ENCODE results near the gene KIAA1217. TPM values are rescaled to one million over a fixed set of nuclear protein-coding genes. Genes with fewer than 3 reads are reported as not detected.

The KIAA1217 gene
- total RNA-seq, 1 experiment from 2014 or later = 171 TPM

GRCh38 chr10:24223953-24224352 is 15.0 kb downstream of the KIAA1217 start:
- H3K36me3 Mint-ChIP-seq (ENCODE audit: insufficient read depth, unreplicated experiment) = peaks cover 75% of the 10 kb centered on the region
- H3K4me3 Mint-ChIP-seq (ENCODE audit: unreplicated experiment) = no peak overlapping the region
- BruUV-seq (replicated peaks) = no TSS peak
- Histone ChIP-seq H3K27me3 (replicated peaks; ENCODE audit: control insufficient read depth, insufficient read depth, low read length) (no peaks in the 10 kb centered on the region), H3K36me3 (ENCODE audit: control insufficient read depth, insufficient read depth, low read length) (no peaks in the 10 kb centered on the region; the same call in none of the 2 replicates), H3K4me1 (peaks cover 16% of the 10 kb centered on the region; the same call in 1 of the 2 replicates), H3K4me3 (ENCODE audit: low read depth, low read length) (no peak overlapping the region), H3K9me3 (no peaks in the 10 kb centered on the region)
- no peaks in the 10 kb centered on the region for H3K27me3 Mint-ChIP-seq (ENCODE audit: insufficient read depth, unreplicated experiment)
- H3K4me1 Mint-ChIP-seq (ENCODE audit: low read depth, unreplicated experiment) = peaks cover 17% of the 10 kb centered on the region
- intact Hi-C loops (cut with micrococcal nuclease; ENCODE audit: unreplicated experiment) = loop anchor here (1.0 to 2.0 kb wide), 5 partner anchors 14 to 136 kb away; no protein-coding TSS in a partner anchor
- DNase-seq = peak in 1 of 2 experiments; percentile 47
- ChIA-PET POLR2A (interaction anchor here (0.6 kb wide), 2 partner anchors 27 to 125 kb away, joined by 3 to 4 read pairs; no protein-coding TSS in a partner anchor), CTCF (interaction anchor here (0.8 kb wide), 1 partner anchor 15 kb away, joined by 3 read pairs; the partner anchor contains the start of gene KIAA1217)
- no peak overlapping the region for H3K27ac Mint-ChIP-seq (ENCODE audit: unreplicated experiment)
- H3K9me3 Mint-ChIP-seq (ENCODE audit: unreplicated experiment) = no peaks in the 10 kb centered on the region
- TF ChIP-seq CTCF (IDR thresholded peaks at IDR 0.05; ENCODE audit: insufficient read depth in 1 of 2, low read depth in 1 of 2, low read length in 1 of 2, severe bottlenecking in 1 of 2, unreplicated experiment in 1 of 2) = no peak

GRCh38 chr10:24228642-24229041 is 19.7 kb downstream of the KIAA1217 start:
- intact Hi-C loops (cut with micrococcal nuclease; ENCODE audit: unreplicated experiment) = no loop called here
- no peak for TF ChIP-seq CTCF (IDR thresholded peaks at IDR 0.05; ENCODE audit: insufficient read depth in 1 of 2, low read depth in 1 of 2, low read length in 1 of 2, severe bottlenecking in 1 of 2, unreplicated experiment in 1 of 2)
- CTCF ChIA-PET = no interaction called here
- DNase-seq = no peak
- H3K27ac Mint-ChIP-seq (ENCODE audit: unreplicated experiment) = no peak overlapping the region
- POLR2A ChIA-PET = no interaction called here
- no peak overlapping the region for H3K4me3 ChIP-seq (ENCODE audit: low read depth, low read length)
- no peak overlapping the region for H3K4me3 Mint-ChIP-seq (ENCODE audit: unreplicated experiment)
- no peaks in the 10 kb centered on the region for H3K4me1 ChIP-seq
- H3K9me3 Mint-ChIP-seq (ENCODE audit: unreplicated experiment) = no peaks in the 10 kb centered on the region
- BruUV-seq (replicated peaks) = no TSS peak
- H3K9me3 ChIP-seq = no peaks in the 10 kb centered on the region
- H3K4me1 Mint-ChIP-seq (ENCODE audit: low read depth, unreplicated experiment) = peaks cover 6% of the 10 kb centered on the region
- H3K36me3 Mint-ChIP-seq (ENCODE audit: insufficient read depth, unreplicated experiment) = peaks cover 50% of the 10 kb centered on the region
- H3K27me3 Mint-ChIP-seq (ENCODE audit: insufficient read depth, unreplicated experiment) = no peaks in the 10 kb centered on the region
- no peaks in the 10 kb centered on the region for H3K36me3 ChIP-seq (ENCODE audit: control insufficient read depth, insufficient read depth, low read length)
- H3K27me3 ChIP-seq (replicated peaks; ENCODE audit: control insufficient read depth, insufficient read depth, low read length) = no peaks in the 10 kb centered on the region

- BruUV-seq (replicated peaks) = no TSS peak
- H3K36me3 ChIP-seq (ENCODE audit: control insufficient read depth, insufficient read depth, low read length) = no peaks in the 10 kb centered on the region
- H3K27me3 ChIP-seq (replicated peaks; ENCODE audit: control insufficient read depth, insufficient read depth, low read length) = no peaks in the 10 kb centered on the region
- H3K4me3 ChIP-seq (ENCODE audit: low read depth, low read length) = no peak overlapping the region
- POLR2A ChIA-PET = no interaction called here
- Mint-ChIP-seq H3K9me3 (ENCODE audit: unreplicated experiment) (no peaks in the 10 kb centered on the region), H3K4me3 (ENCODE audit: unreplicated experiment) (no peak overlapping the region), H3K27me3 (ENCODE audit: insufficient read depth, unreplicated experiment) (no peaks in the 10 kb centered on the region), H3K27ac (ENCODE audit: unreplicated experiment) (no peak overlapping the region), H3K4me1 (ENCODE audit: low read depth, unreplicated experiment) (peaks cover 7% of the 10 kb centered on the region), H3K36me3 (ENCODE audit: insufficient read depth, unreplicated experiment) (peaks cover 38% of the 10 kb centered on the region)
- no peaks in the 10 kb centered on the region for H3K9me3 ChIP-seq
- CTCF ChIA-PET = no interaction called here
- peaks cover 3% of the 10 kb centered on the region for H3K4me1 ChIP-seq
- TF ChIP-seq CTCF (IDR thresholded peaks at IDR 0.05; ENCODE audit: insufficient read depth in 1 of 2, low read depth in 1 of 2, low read length in 1 of 2, severe bottlenecking in 1 of 2, unreplicated experiment in 1 of 2) = no peak
- intact Hi-C loops (cut with micrococcal nuclease; ENCODE audit: unreplicated experiment) = no loop called here
- DNase-seq = no peak
These were observed 21.0 kb downstream of the KIAA1217 start for GRCh38 chr10:24229909-24230308.

All from Caco-2 (cell line).